HuH-7 (cell line): ENCODE data around the gene KRT23.
A peak's percentile ranks its signal among the peaks of the same experiment; 100 is the strongest.

ENCODE experiments used
- DNase-seq: peaks from one replicate; pipeline ENCODE4 v3.0.0; 2011; ENCODE audit warnings: low spot score

Gene KRT23, protein sequence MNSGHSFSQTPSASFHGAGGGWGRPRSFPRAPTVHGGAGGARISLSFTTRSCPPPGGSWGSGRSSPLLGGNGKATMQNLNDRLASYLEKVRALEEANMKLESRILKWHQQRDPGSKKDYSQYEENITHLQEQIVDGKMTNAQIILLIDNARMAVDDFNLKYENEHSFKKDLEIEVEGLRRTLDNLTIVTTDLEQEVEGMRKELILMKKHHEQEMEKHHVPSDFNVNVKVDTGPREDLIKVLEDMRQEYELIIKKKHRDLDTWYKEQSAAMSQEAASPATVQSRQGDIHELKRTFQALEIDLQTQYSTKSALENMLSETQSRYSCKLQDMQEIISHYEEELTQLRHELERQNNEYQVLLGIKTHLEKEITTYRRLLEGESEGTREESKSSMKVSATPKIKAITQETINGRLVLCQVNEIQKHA

GRCh38 chr17:40937384-40937819 is at the start of gene KRT23:
TSS of gene KRT23 (minus strand) at chr17:40937646. CDS start at chr17:40936603, 1,043 bp downstream.
- DNase-seq, result no peak

DNA sequence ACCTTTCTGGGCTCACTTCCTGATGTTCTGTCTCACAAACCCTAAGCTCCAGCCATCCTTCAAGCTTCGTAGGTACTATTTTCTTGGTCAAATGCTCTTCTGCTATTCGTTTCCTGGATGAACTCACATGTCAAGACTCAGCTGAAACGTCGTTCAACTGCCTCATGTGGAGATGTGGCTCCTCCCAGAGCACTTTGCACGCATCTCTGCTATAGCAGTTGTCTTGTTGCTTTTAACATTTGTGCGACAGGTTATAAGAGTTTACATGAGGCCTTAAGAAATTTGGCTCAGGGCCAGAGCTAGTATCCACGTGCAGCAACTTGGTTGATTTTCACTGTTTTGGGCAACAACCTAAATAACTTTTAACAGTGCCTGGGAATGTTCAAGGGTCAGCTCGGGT is 49.5 kb upstream of the KRT23 start:
- DNase-seq, result no peak

- DNase-seq, result no peak
Measured at GRCh38 chr17:40984226-40984625, 46.8 kb upstream of the KRT23 start, which contains the start of gene KRT40. TSS of gene KRT40 (minus strand) at chr17:40984326. CDS start at chr17:40984273, 53 bp downstream.

DNA sequence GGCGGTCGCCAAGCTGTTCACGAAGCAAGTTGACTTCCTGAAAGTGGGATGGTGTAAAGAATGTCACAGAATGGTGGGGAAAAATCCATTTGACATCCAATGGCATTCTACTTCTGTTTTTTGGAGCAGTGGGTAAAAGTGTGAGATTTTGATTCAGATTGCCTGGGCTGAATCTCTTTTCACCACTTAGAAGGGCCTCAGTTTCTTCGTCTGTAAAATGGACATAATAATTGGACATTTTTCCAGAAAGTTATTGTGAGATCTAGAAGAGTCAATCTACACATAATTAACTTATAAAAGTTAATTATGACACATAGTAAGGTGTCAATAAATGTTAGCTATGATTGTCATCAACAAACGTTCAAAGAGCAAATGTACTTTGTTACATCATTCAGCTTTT is 43.7 kb upstream of the KRT23 start:
- no peak for DNase-seq

DNA sequence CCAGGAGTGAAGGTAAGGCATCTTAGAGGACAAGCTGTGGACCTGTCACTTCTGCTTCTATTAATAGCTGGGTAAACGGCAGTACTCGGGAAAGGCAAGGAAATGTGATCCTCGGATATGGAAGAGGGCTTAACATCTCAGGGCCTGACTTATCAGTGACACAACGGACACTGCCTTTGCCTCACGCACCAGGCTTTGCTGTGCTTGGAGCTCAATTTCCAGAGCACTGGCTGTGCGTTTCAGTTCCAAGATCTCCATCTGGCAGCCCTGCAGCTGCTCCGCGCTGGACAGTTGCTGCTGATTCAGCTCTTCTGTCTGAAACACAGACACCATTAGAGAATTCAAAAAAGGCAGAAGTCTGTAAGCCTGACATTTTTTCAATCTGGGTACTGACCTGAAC is 43.1 kb upstream of the KRT23 start:
- no peak for DNase-seq

DNA sequence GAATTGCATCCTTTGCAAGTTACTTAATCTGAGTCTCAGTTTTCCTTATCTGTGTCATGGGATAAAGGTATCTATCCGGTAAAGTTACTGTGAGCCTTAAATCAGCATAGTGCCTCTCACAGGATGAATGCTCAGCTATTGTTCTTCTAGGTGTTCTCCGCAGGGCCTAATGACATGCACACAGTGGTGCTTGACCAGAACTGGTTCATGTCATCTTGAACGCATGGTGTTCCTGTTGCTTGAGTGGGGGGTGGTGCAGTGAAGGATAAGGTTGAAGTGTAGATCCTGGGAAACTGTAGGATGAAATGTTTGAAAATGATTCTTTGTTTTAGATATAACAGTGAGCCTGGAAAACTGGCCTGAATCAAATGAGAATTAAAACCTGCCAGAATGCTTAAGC is 42.7 kb upstream of the KRT23 start:
- no peak for DNase-seq

GRCh38 chr17:40978575-40979151 is 41.2 kb upstream of the KRT23 start:
- no peak for DNase-seq

DNA sequence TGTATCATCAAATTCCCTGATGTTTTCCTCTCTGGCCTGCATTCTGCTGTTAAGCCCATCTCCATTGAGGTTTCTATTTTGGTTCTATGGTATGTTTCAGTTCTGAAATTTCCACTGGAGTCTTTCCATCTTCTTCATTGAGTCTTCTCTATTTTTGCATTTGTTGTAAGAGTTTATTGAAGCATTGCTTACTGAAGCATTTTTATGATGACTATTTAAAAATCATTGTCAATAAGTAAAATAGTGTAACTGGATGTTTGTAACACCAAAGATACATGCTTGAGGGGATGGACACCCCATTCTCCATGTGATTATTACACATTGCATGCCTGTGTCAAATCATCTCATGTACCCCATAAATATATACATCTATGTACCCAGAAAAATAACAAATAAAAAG is 38.1 kb upstream of the KRT23 start:
- no peak for DNase-seq

GRCh38 chr17:40974366-40974765 is 36.9 kb upstream of the KRT23 start:
- DNase-seq, result no peak

DNA sequence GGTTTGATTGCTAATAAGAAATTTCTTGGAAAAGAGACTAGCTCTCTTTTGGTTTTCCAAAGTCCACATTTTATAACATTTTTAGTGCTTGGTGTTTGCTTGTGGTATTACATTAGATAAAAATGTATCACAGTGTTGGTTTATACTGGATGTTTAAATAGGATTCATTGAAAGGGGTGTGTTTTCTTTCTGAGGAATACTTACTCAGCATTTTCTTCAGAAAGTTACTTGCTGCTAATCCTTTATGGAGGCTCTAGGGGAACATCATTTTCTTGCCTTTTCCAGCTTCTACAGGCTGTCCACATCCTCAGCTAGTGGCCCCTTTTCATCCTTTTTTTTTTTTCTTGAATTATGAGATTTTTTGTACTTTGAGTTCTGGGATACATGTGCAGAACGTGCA is 30.1 kb upstream of the KRT23 start:
- no peak for DNase-seq

GRCh38 chr17:40966848-40967247 is 29.4 kb upstream of the KRT23 start, which contains the start of gene KRT39:
TSS of gene KRT39 (minus strand) at chr17:40966948. CDS start at chr17:40966856, 92 bp downstream.
- no peak for DNase-seq

DNA sequence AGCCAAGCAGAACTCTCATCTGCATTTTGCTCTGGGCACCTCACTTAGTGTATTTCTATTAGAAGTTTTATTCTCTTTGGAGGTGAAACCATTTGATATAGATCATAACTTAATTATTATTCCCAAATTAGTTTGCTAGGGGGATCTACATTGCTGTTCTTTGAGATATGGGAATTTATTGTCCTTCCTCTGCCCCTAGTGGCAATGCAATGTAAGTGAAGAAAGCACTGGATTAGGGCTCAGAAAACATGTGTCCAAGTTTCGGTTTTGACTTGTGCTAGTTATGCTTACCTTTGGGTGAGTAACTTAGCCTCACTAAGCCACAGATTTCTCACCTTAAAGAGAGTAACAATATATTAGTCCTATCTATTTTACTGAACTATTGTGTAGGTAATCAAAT is 26.4 kb upstream of the KRT23 start:
- no peak for DNase-seq

GRCh38 chr17:40962059-40962561 is 24.7 kb upstream of the KRT23 start:
- no peak for DNase-seq

- no peak for DNase-seq
Measured at GRCh38 chr17:40961591-40961990, 24.1 kb upstream of the KRT23 start.

DNA sequence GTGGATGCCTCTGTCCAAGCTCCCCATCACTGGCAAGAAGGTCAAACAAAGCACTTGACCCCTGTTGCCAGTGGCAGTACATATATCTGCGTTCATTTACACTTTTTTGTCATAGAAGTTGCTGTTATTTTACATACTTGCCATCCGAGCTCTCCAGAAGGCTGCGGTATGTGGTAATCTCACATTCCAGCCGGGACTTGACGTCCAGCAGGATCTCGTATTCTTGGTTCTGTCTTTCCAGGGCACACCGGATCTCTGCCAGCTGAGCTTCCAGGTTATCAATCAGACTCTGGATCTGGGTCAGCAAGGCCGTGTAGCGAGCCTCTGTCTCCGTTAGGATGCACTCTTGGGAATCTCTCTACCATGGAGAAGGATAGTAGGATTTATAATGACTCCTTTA is 22.7 kb upstream of the KRT23 start:
- no peak for DNase-seq

DNA sequence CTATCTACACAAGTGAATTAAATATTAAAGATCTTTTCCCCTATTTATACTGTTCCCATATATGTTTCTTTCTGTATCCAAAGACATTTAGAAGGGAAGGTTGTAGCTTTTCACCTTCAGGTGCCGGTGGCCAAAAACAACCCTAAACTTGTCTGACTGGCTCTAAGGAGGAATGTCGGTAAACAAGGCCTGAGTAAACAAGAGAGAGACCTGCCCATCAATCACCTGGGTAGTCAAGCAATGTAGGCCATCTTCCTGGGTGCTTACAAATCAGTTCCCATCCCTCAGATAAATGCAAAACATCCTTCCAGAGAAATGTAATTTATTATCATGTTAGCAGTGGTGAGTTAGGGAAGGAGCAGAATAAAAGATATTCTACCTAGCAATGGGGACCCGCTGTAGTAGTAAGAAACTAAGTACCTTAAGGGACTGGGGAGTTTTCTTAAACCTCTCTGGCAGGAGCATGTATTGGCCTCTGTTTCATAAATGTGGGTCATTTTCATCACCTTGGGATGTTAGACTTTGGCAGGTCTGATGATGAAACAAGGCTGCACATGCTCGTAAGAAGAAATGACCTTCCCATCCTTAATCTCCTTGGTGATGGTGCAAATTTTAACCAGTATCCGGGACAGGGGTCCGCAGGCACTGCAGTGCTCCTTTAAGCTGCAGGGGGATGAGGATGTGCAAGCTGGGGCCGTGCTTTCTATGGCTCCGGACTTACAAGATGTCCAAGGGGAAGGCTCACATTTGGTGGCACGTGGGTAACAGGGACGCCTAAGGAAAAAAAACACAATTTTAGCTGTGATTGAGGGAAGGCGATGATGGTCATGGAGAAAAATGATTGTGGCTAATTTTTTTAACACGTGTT is 20.9 kb upstream of the KRT23 start:
- no peak for DNase-seq

- DNase-seq, result peak; percentile 51
Measured at GRCh38 chr17:40956401-40957254, 19.2 kb upstream of the KRT23 start.

- no peak for DNase-seq
Measured at GRCh38 chr17:40953881-40954280, 16.4 kb upstream of the KRT23 start.

GRCh38 chr17:40952661-40953060 is 15.2 kb upstream of the KRT23 start:
- DNase-seq, result no peak

- no peak for DNase-seq
Measured at GRCh38 chr17:40952154-40952553, 14.7 kb upstream of the KRT23 start.

DNA sequence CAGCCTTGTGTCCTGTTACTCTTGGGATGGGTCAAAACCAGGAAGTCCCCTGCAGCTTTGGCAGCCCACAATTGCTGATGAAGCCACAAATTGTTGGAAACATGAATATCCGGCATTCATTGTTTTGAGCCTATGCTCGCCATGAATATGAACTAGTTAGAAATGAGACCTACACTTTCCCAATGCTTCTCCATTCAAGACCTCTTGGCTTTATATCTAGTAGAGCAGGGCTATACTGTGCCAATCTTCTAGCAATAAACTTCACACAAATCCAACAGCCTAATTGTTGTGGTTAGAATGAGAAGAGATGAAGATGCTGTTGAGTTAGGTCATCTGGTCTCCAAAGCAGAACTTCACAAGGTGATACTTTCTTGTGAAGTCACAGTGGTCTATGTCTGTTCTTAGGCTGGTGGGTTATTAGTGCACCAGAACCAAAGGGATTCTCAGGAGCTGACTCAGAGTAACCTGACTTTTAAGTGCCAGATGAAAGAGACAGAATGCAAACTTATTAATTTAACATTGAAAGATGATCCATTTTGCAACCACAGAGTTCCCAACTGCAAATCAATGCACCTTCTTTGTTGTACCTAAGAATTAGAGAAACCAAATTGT is 13.7 kb upstream of the KRT23 start:
- no peak for DNase-seq
